ENCODE measurements around the gene KRT1.

KRT1 gene

GRCh38 chr12:52681526-52682380 is 1.5 kb upstream of the KRT1 start:
- no peak for DNase-seq
- Histone ChIP-seq H3K4me3 (ENCODE audit: insufficient read depth in 1 of 2, low read depth in 1 of 2, low read length in 2 of 2) (no peak overlapping the region), H3K27ac (ENCODE audit: low read length, poor library complexity, severe bottlenecking) (no peak overlapping the region), H3K27me3 (ENCODE audit: control insufficient read depth in 1 of 2, insufficient read depth in 1 of 2, low read length in 2 of 2) (peaks cover 47 to 92% of the 10 kb centered on the region in 2 experiments), H3K79me1 (replicated peaks; ENCODE audit: low read length, poor library complexity, severe bottlenecking) (no peaks in the 10 kb centered on the region), H3K4me1 (ENCODE audit: control insufficient read depth, insufficient read depth, low read depth, low read length) (no peaks in the 10 kb centered on the region), H2BK120ac (ENCODE audit: low read depth, low read length) (no peak overlapping the region), H4K91ac (ENCODE audit: low read length) (no peak overlapping the region), H3K9ac (ENCODE audit: low read length) (no peak overlapping the region), H3K36me3 (ENCODE audit: control insufficient read depth in 1 of 2, insufficient read depth in 2 of 2, low read depth in 1 of 2, low read length in 2 of 2) (no peaks in the 10 kb centered on the region), H3K14ac (ENCODE audit: low read length in 2 of 2) (no peak overlapping the region), H3K4me2 (ENCODE audit: low read length, poor library complexity, severe bottlenecking) (no peak overlapping the region), H2BK15ac (ENCODE audit: low read depth, poor library complexity, severe bottlenecking) (no peak overlapping the region), H2BK5ac (ENCODE audit: low read depth, low read length, poor library complexity, severe bottlenecking) (no peak overlapping the region), H4K8ac (ENCODE audit: low read length) (no peak overlapping the region), H2AK5ac (ENCODE audit: low read length, severe bottlenecking) (no peak overlapping the region), H3K4ac (ENCODE audit: low read depth in 1 of 2, low read length in 2 of 2) (no peak overlapping the region), H2AFZ (ENCODE audit: low read depth, low read length) (no peak overlapping the region), H3K9me3 (ENCODE audit: control insufficient read depth, low read length) (no peaks in the 10 kb centered on the region), H3K18ac (ENCODE audit: low read depth in 1 of 2, low read length in 2 of 2) (no peak overlapping the region), H3K23ac (ENCODE audit: low read length in 2 of 2) (no peak overlapping the region), H2BK12ac (ENCODE audit: low read length in 2 of 2) (no peak overlapping the region)
- 77% methylated on average over 12 of the region's 12 CpGs for WGBS

- Histone ChIP-seq H3K4me1 (ENCODE audit: control insufficient read depth, insufficient read depth, low read depth, low read length) (no peaks in the 10 kb centered on the region), H4K91ac (ENCODE audit: low read length) (no peak overlapping the region), H3K14ac (ENCODE audit: low read length in 2 of 2) (no peak overlapping the region), H2BK5ac (ENCODE audit: low read depth, low read length, poor library complexity, severe bottlenecking) (no peak overlapping the region), H2AK5ac (ENCODE audit: low read length, severe bottlenecking) (no peak overlapping the region), H3K36me3 (ENCODE audit: control insufficient read depth in 1 of 2, insufficient read depth in 2 of 2, low read depth in 1 of 2, low read length in 2 of 2) (no peaks in the 10 kb centered on the region), H4K8ac (ENCODE audit: low read length) (no peak overlapping the region), H2BK12ac (ENCODE audit: low read length in 2 of 2) (no peak overlapping the region), H3K4me3 (ENCODE audit: insufficient read depth in 1 of 2, low read depth in 1 of 2, low read length in 2 of 2) (no peak overlapping the region), H3K9ac (ENCODE audit: low read length) (no peak overlapping the region), H2BK120ac (ENCODE audit: low read depth, low read length) (no peak overlapping the region), H3K79me1 (replicated peaks; ENCODE audit: low read length, poor library complexity, severe bottlenecking) (no peaks in the 10 kb centered on the region), H3K18ac (ENCODE audit: low read depth in 1 of 2, low read length in 2 of 2) (no peak overlapping the region), H3K9me3 (ENCODE audit: control insufficient read depth, low read length) (no peaks in the 10 kb centered on the region), H3K4ac (ENCODE audit: low read depth in 1 of 2, low read length in 2 of 2) (no peak overlapping the region), H3K4me2 (ENCODE audit: low read length, poor library complexity, severe bottlenecking) (no peak overlapping the region), H2BK15ac (ENCODE audit: low read depth, poor library complexity, severe bottlenecking) (no peak overlapping the region), H2AFZ (ENCODE audit: low read depth, low read length) (no peak overlapping the region), H3K27ac (ENCODE audit: low read length, poor library complexity, severe bottlenecking) (no peak overlapping the region), H3K23ac (ENCODE audit: low read length in 2 of 2) (no peak overlapping the region), H3K27me3 (ENCODE audit: control insufficient read depth in 1 of 2, insufficient read depth in 1 of 2, low read length in 2 of 2) (peaks cover 42 to 90% of the 10 kb centered on the region in 2 experiments)
- no peak for DNase-seq
- WGBS = 60% methylated on average over 5 of the region's 5 CpGs
These were observed 332 bp downstream of the KRT1 start for GRCh38 chr12:52679875-52680274.

GRCh38 chr12:52677671-52678070 is 2.5 kb downstream of the KRT1 start:
- H2BK120ac ChIP-seq (ENCODE audit: low read depth, low read length) = no peak overlapping the region
- no peak overlapping the region for H3K27ac ChIP-seq (ENCODE audit: low read length, poor library complexity, severe bottlenecking)
- H4K91ac ChIP-seq (ENCODE audit: low read length) = no peak overlapping the region
- H3K4me2 ChIP-seq (ENCODE audit: low read length, poor library complexity, severe bottlenecking) = no peak overlapping the region
- H4K8ac ChIP-seq (ENCODE audit: low read length) = no peak overlapping the region
- peaks cover 38 to 90% of the 10 kb centered on the region in 2 experiments for H3K27me3 ChIP-seq (ENCODE audit: control insufficient read depth in 1 of 2, insufficient read depth in 1 of 2, low read length in 2 of 2)
- H2BK12ac ChIP-seq (ENCODE audit: low read length in 2 of 2) = no peak overlapping the region
- no peak overlapping the region for H3K4me3 ChIP-seq (ENCODE audit: insufficient read depth in 1 of 2, low read depth in 1 of 2, low read length in 2 of 2)
- no peak overlapping the region for H3K18ac ChIP-seq (ENCODE audit: low read depth in 1 of 2, low read length in 2 of 2)
- no peak overlapping the region for H2AK5ac ChIP-seq (ENCODE audit: low read length, severe bottlenecking)
- H3K4me1 ChIP-seq (ENCODE audit: control insufficient read depth, insufficient read depth, low read depth, low read length) = no peaks in the 10 kb centered on the region
- H3K9ac ChIP-seq (ENCODE audit: low read length) = no peak overlapping the region
- no peaks in the 10 kb centered on the region for H3K36me3 ChIP-seq (ENCODE audit: control insufficient read depth in 1 of 2, insufficient read depth in 2 of 2, low read depth in 1 of 2, low read length in 2 of 2)
- no peaks in the 10 kb centered on the region for H3K9me3 ChIP-seq (ENCODE audit: control insufficient read depth, low read length)
- no peak overlapping the region for H3K4ac ChIP-seq (ENCODE audit: low read depth in 1 of 2, low read length in 2 of 2)
- no peak overlapping the region for H3K23ac ChIP-seq (ENCODE audit: low read length in 2 of 2)
- H2BK5ac ChIP-seq (ENCODE audit: low read depth, low read length, poor library complexity, severe bottlenecking) = no peak overlapping the region
- no peak for DNase-seq
- WGBS = 50% methylated on average over 1 of the region's 1 CpG
- no peak overlapping the region for H2BK15ac ChIP-seq (ENCODE audit: low read depth, poor library complexity, severe bottlenecking)
- no peak overlapping the region for H3K14ac ChIP-seq (ENCODE audit: low read length in 2 of 2)
- no peak overlapping the region for H2AFZ ChIP-seq (ENCODE audit: low read depth, low read length)
- H3K79me1 ChIP-seq (replicated peaks; ENCODE audit: low read length, poor library complexity, severe bottlenecking) = no peaks in the 10 kb centered on the region

- Histone ChIP-seq H2BK120ac (ENCODE audit: low read depth, low read length) (no peak overlapping the region), H2BK12ac (ENCODE audit: low read length in 2 of 2) (no peak overlapping the region), H4K8ac (ENCODE audit: low read length) (no peak overlapping the region), H3K23ac (ENCODE audit: low read length in 2 of 2) (no peak overlapping the region), H3K4me2 (ENCODE audit: low read length, poor library complexity, severe bottlenecking) (no peak overlapping the region), H3K79me1 (replicated peaks; ENCODE audit: low read length, poor library complexity, severe bottlenecking) (no peaks in the 10 kb centered on the region), H3K4me1 (ENCODE audit: control insufficient read depth, insufficient read depth, low read depth, low read length) (no peaks in the 10 kb centered on the region), H3K14ac (ENCODE audit: low read length in 2 of 2) (no peak overlapping the region), H2BK15ac (ENCODE audit: low read depth, poor library complexity, severe bottlenecking) (no peak overlapping the region), H4K91ac (ENCODE audit: low read length) (no peak overlapping the region), H3K4me3 (ENCODE audit: insufficient read depth in 1 of 2, low read depth in 1 of 2, low read length in 2 of 2) (no peak overlapping the region), H3K27me3 (ENCODE audit: control insufficient read depth in 1 of 2, insufficient read depth in 1 of 2, low read length in 2 of 2) (peaks cover 32 to 87% of the 10 kb centered on the region in 2 experiments), H3K27ac (ENCODE audit: low read length, poor library complexity, severe bottlenecking) (no peak overlapping the region), H3K9me3 (ENCODE audit: control insufficient read depth, low read length) (no peaks in the 10 kb centered on the region), H3K9ac (ENCODE audit: low read length) (no peak overlapping the region), H3K18ac (ENCODE audit: low read depth in 1 of 2, low read length in 2 of 2) (no peak overlapping the region), H3K4ac (ENCODE audit: low read depth in 1 of 2, low read length in 2 of 2) (no peak overlapping the region), H2BK5ac (ENCODE audit: low read depth, low read length, poor library complexity, severe bottlenecking) (no peak overlapping the region), H2AK5ac (ENCODE audit: low read length, severe bottlenecking) (no peak overlapping the region), H2AFZ (ENCODE audit: low read depth, low read length) (no peak overlapping the region), H3K36me3 (ENCODE audit: control insufficient read depth in 1 of 2, insufficient read depth in 2 of 2, low read depth in 1 of 2, low read length in 2 of 2) (no peaks in the 10 kb centered on the region)
- DNase-seq = no peak
- WGBS = 70% methylated on average over 5 of the region's 5 CpGs
These were observed 3.1 kb downstream of the KRT1 start for GRCh38 chr12:52677126-52677525.
